SK-N-SH (cell line): ENCODE results near the gene TMEM117. TPM values are rescaled to one million over a fixed set of nuclear protein-coding genes. Genes with fewer than 3 reads are reported as not detected.

Experiments used
- CTCF ChIA-PET: fragments of 300-600, 350-600 bp; formaldehyde crosslinking; extraction: SDS; loops from one replicate; lab custom pipeline; 2021; lab: Yijun Ruan, JAX
- POLR2A ChIA-PET: fragments of 350-600 bp; sonication (Branson Sonifier 250); formaldehyde crosslinking; extraction: SDS; loops from one replicate; lab custom pipeline; 2020; ENCODE audit warnings: antibody characterized with exemption, inconsistent platforms; lab: Yijun Ruan, JAX
- DNase-seq: peaks from one replicate; pipeline ENCODE4 v3.0.0; 2012
- H2AFZ ChIP-seq: fragments of 200-600 bp; sonication (generic); 2 replicates; pipeline ENCODE4 v1.8.1; 2016; ENCODE audit warnings: antibody characterized with exemption, mild to moderate bottlenecking, low read depth
- H3F3A ChIP-seq: fragments of 200-600 bp; sonication (generic); replicated peaks from 2 replicates; pipeline ENCODE3; 2016; ENCODE audit warnings: antibody characterized with exemption, mild to moderate bottlenecking; ENCODE audit not compliant: insufficient read depth
- H3K27ac ChIP-seq, 2 experiments: fragments of 200-500 bp in 1 of 2; fragments of 200-600 bp in 1 of 2; sonication (Bioruptor generic) in 1 of 2; sonication (generic), shearing (Covaris generic) in 1 of 2; 2 replicates each; pipeline versions ENCODE4 v1.5.1 to v1.6.1; 2014 to 2016; ENCODE audit warnings: low read depth in 2 of 2, inconsistent platforms in 1 of 2, low read length in 1 of 2, mild to moderate bottlenecking in 1 of 2, mixed read lengths in 1 of 2
- H3K27me3 ChIP-seq: fragments of 200-600 bp; sonication (generic), shearing (Covaris generic); 2 replicates; pipeline ENCODE4 v1.6.1; 2016; ENCODE audit warnings: mixed run types; ENCODE audit not compliant: insufficient read depth
- H3K36me3 ChIP-seq, 2 experiments: fragments of 200-500 bp in 1 of 2; fragments of 200-600 bp in 1 of 2; sonication (Bioruptor generic) in 1 of 2; sonication (generic) in 1 of 2; replicated peaks in 1 of 2; 2 replicates each; pipeline versions ENCODE3 to v1.5.1; 2014 to 2016; ENCODE audit warnings: low read length in 1 of 2, mild to moderate bottlenecking in 1 of 2; ENCODE audit not compliant: insufficient read depth in 2 of 2, control insufficient read depth in 1 of 2
- H3K4me1 ChIP-seq, 2 experiments: fragments of 200-500 bp in 1 of 2; fragments of 200-600 bp in 1 of 2; sonication (Bioruptor generic) in 1 of 2; sonication (generic), shearing (Covaris generic) in 1 of 2; 2 replicates each; pipeline versions ENCODE4 v1.5.1 to v1.6.1; 2014 to 2016; ENCODE audit warnings: low read depth in 1 of 2, low read length in 1 of 2, mixed run types in 1 of 2; ENCODE audit not compliant: insufficient read depth in 2 of 2, control insufficient read depth in 1 of 2
- H3K4me2 ChIP-seq: fragments of 200-600 bp; sonication (generic), shearing (Covaris generic); 2 replicates; pipeline ENCODE4 v1.6.1; 2017; ENCODE audit warnings: mixed run types
- H3K4me3 ChIP-seq, 2 experiments: fragments of 200-500 bp in 1 of 2; fragments of 200-600 bp in 1 of 2; sonication (Bioruptor generic) in 1 of 2; sonication (generic), shearing (Covaris generic) in 1 of 2; 2 replicates each; pipeline versions ENCODE4 v1.5.1 to v1.8.1; 2014 to 2016; ENCODE audit warnings: low read depth in 2 of 2, inconsistent platforms in 1 of 2, low read length in 1 of 2, mild to moderate bottlenecking in 1 of 2, mixed read lengths in 1 of 2, moderate library complexity in 1 of 2
- H3K79me2 ChIP-seq: fragments of 200-600 bp; sonication (generic); 2 replicates; pipeline ENCODE4 v1.8.1; 2017; ENCODE audit warnings: mild to moderate bottlenecking; ENCODE audit not compliant: insufficient read depth
- H3K9ac ChIP-seq: fragments of 200-600 bp; sonication (generic); 2 replicates; pipeline ENCODE4 v1.6.1; 2017; ENCODE audit warnings: mixed run types
- H3K9me2 ChIP-seq: fragments of 200-600 bp; sonication (generic); 2 replicates; pipeline ENCODE4 v1.6.1; 2017; ENCODE audit warnings: mixed run types
- H3K9me3 ChIP-seq: fragments of 200-600 bp; sonication (generic); 2 replicates; pipeline ENCODE4 v1.6.1; 2017; ENCODE audit warnings: mixed run types, mild to moderate bottlenecking, moderate library complexity
- H4K20me1 ChIP-seq: fragments of 200-600 bp; sonication (generic); 2 replicates; pipeline ENCODE4 v1.6.1; 2017; ENCODE audit warnings: mild to moderate bottlenecking, mixed run types; ENCODE audit not compliant: insufficient read depth
- CTCF ChIP-seq: fragments of 200-600 bp; sonication (generic); IDR thresholded peaks from 2 replicates; pipeline ENCODE4 v1.6.1; 2017; ENCODE audit warnings: antibody characterized with exemption, mild to moderate bottlenecking, moderate library complexity
- EP300 ChIP-seq, 2 experiments: IDR thresholded peaks; 2 replicates each; pipeline versions ENCODE4 v1.4.0 to v1.6.1; 2012; ENCODE audit warnings: borderline replicate concordance in 1 of 2, low read depth in 1 of 2, low read length in 1 of 2
- EZH2phosphoT487 ChIP-seq: fragments of 200-600 bp; sonication (generic); IDR thresholded peaks from 2 replicates; pipeline ENCODE4 v1.6.1; 2017; ENCODE audit warnings: low read depth, mixed run types, mild to moderate bottlenecking, antibody characterized with exemption, moderate library complexity, borderline replicate concordance
- FOSL2 ChIP-seq: IDR thresholded peaks from 2 replicates; pipeline ENCODE4 v1.4.0; 2012; ENCODE audit warnings: low read depth, mild to moderate bottlenecking, moderate library complexity, borderline replicate concordance
- FOXM1 ChIP-seq: IDR thresholded peaks from 2 replicates; pipeline ENCODE4 v1.4.0; 2012; ENCODE audit warnings: low read depth, mild to moderate bottlenecking
- GATA2 ChIP-seq: sonication (generic); formaldehyde crosslinking; IDR thresholded peaks from 2 replicates; pipeline ENCODE4 v1.5.0; 2020; ENCODE audit warnings: mild to moderate bottlenecking, missing genetic modification reagents
- MEF2A ChIP-seq: IDR thresholded peaks from 2 replicates; pipeline ENCODE4 v1.4.0; 2012; ENCODE audit warnings: low read depth, borderline replicate concordance
- MXI1 ChIP-seq: IDR thresholded peaks from 2 replicates; pipeline ENCODE4 v1.6.1; 2012; ENCODE audit warnings: mild to moderate bottlenecking, low read depth, low read length, improper control_type of control experiment
- PBX3 ChIP-seq: IDR thresholded peaks from 2 replicates; pipeline ENCODE4; 2012
- POLR2AphosphoS5 ChIP-seq: IDR thresholded peaks from 2 replicates; pipeline ENCODE4 v1.6.1; 2012; ENCODE audit warnings: low read depth, low read length
- RAD21 ChIP-seq: IDR thresholded peaks from 2 replicates; pipeline ENCODE4 v1.6.1; 2012; ENCODE audit warnings: mild to moderate bottlenecking, low read length
- RCOR1 ChIP-seq: fragments of 150-350 bp; IDR thresholded peaks from 2 replicates; pipeline ENCODE4 v1.6.1; 2017; ENCODE audit warnings: antibody characterized with exemption, low read length
- SIN3A ChIP-seq: IDR thresholded peaks from 2 replicates; pipeline ENCODE4 v1.6.1; 2012; ENCODE audit warnings: low read depth, mild to moderate bottlenecking, low read length, moderate library complexity, borderline replicate concordance
- SMC3 ChIP-seq: IDR thresholded peaks from 2 replicates; pipeline ENCODE4 v1.6.1; 2012; ENCODE audit warnings: low read depth, low read length, improper control_type of control experiment
- TAF1 ChIP-seq: IDR thresholded peaks from 2 replicates; pipeline ENCODE4 v1.6.1; 2012; ENCODE audit warnings: low read depth, mild to moderate bottlenecking, low read length, moderate library complexity, borderline replicate concordance
- TEAD4 ChIP-seq: IDR thresholded peaks from 2 replicates; pipeline ENCODE4 v1.4.0; 2012; ENCODE audit warnings: mild to moderate bottlenecking, borderline replicate concordance; ENCODE audit not compliant: insufficient read depth
- USF2 ChIP-seq: fragments of 150-350 bp; IDR thresholded peaks from 2 replicates; pipeline ENCODE4 v1.6.1; 2017; ENCODE audit warnings: antibody characterized with exemption, low read length, low read depth, borderline replicate concordance
- WGBS: methylation state at CpG from one replicate; pipeline ENCODE4 v1.1.6; 2017; ENCODE audit warnings: low lambda C conversion rate; 5-methylcytosine and 5-hydroxymethylcytosine counted together
- polyA plus RNA-seq, 3 experiments: library from polyadenylated mRNA; depleted of rRNA; stranded (reverse); fragments of >200 nt; gene quantifications; 2 replicates each; pipeline ENCODE4 v1.2.3, GENCODE V29; 2012

TMEM117 gene
- polyA plus RNA-seq, 1 of the 3 experiments (the other 2 are of a cell fraction) = 0.81 TPM

- TF ChIP-seq SIN3A (no peak), PBX3 (no peak), TAF1 (no peak), FOSL2 (no peak)
Observed at GRCh38 chr12:44299524-44299923, 463.6 kb downstream of the TMEM117 start (continued).

GRCh38 chr12:44307506-44308168, 471.8 kb downstream of the TMEM117 start:
- ChIA-PET POLR2A (no interaction called here), CTCF (interaction anchor here (1.1 kb wide), 1 partner anchor 10 kb away, joined by 3 read pairs; no protein-coding TSS in a partner anchor)
- no peaks in the 10 kb centered on the region for H3K4me1 ChIP-seq
- H3K4me3 ChIP-seq = no peak overlapping the region
- H4K20me1 ChIP-seq = no peaks in the 10 kb centered on the region
- TF ChIP-seq MXI1 (no peak), TEAD4 (no peak), POLR2AphosphoS5 (no peak), CTCF (no peak), RAD21 (no peak), FOXM1 (no peak)
- no peaks in the 10 kb centered on the region for H3K27me3 ChIP-seq
- no peaks in the 10 kb centered on the region for H3K9me2 ChIP-seq
- H3K4me2 ChIP-seq = no peak overlapping the region
- H3F3A ChIP-seq = no peaks in the 10 kb centered on the region
- no peak overlapping the region for H3K27ac ChIP-seq
- 60% methylated on average over 7 of the region's 7 CpGs for WGBS
- H3K79me2 ChIP-seq = no peaks in the 10 kb centered on the region
- H3K36me3 ChIP-seq = no peaks in the 10 kb centered on the region
- H3K9ac ChIP-seq = no peak overlapping the region
- H2AFZ ChIP-seq = no peak overlapping the region
- DNase-seq = no peak
- H3K9me3 ChIP-seq = no peaks in the 10 kb centered on the region

- no peak for DNase-seq
- Histone ChIP-seq H3K9me2 (no peaks in the 10 kb centered on the region), H3K4me2 (no peak overlapping the region), H3K36me3 (no peaks in the 10 kb centered on the region), H2AFZ (no peak overlapping the region), H4K20me1 (no peaks in the 10 kb centered on the region), H3K27ac (no peak overlapping the region), H3K4me3 (no peak overlapping the region), H3F3A (no peaks in the 10 kb centered on the region), H3K79me2 (no peaks in the 10 kb centered on the region), H3K9ac (no peak overlapping the region), H3K9me3 (no peaks in the 10 kb centered on the region), H3K4me1 (peaks cover 0 to 6% of the 10 kb centered on the region in 2 experiments; a peak in 2 of 4 replicates), H3K27me3 (no peaks in the 10 kb centered on the region)
- ChIA-PET CTCF (no interaction called here), POLR2A (no interaction called here)
- TF ChIP-seq CTCF = no peak
- TF ChIP-seq RCOR1 = no peak
- TF ChIP-seq GATA2 (CRISPR knock-in tag) = no peak
- no peak for TF ChIP-seq EP300 (IDR thresholded peaks at IDR 0.05; ENCODE audit: borderline replicate concordance in 1 of 2, low read depth in 1 of 2, low read length in 1 of 2)
- TF ChIP-seq SMC3 = no peak
- no peak for TF ChIP-seq EZH2phosphoT487
- TF ChIP-seq USF2 = no peak
- TF ChIP-seq TEAD4 = no peak
- no peak for TF ChIP-seq MEF2A
Observed at GRCh38 chr12:44313188-44313587, 477.3 kb downstream of the TMEM117 start.
